ENCODE measurements around the gene ABI3BP. TPM values are rescaled to one million over a fixed set of nuclear protein-coding genes. Genes with fewer than 3 reads are reported as not detected.

ABI3BP gene
- total RNA-seq, 1 experiment from 2014 or later, result 0.15 TPM

DNA sequence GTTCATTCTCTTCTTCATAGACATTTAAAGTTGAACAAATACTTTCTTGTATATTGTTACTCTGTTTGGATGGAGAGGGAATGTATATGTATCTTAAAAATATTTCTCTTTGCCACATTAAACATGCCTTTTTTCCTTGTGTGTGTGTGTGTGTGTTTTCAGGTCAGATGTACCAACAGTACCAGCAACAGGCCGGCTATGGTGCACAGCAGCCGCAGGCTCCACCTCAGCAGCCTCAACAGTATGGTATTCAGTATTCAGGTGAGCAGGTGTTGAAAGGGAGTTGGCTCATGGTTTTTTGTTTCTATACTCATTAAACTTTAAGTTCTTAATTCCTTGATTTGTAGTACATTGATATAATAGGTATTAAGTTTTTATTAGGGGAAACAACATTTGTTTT is 248.6 kb downstream of the ABI3BP start:
- RAD21 ChIA-PET (ENCODE audit: low non-redundant PET in 1 of 2, low total read pairs in 2 of 2, uncharacterized antibody in 2 of 2, unreplicated experiment in 2 of 2), result no interaction called here

More for the DNA sequence above, 248.6 kb downstream of the ABI3BP start:
- BruUV-seq (replicated peaks), result no TSS peak
- Histone ChIP-seq H3K27ac (ENCODE audit: low read depth, low read length) (no peak overlapping the region), H3K79me2 (ENCODE audit: insufficient read depth, low read length) (peaks cover 41% of the 10 kb centered on the region), H3K9me2 (ENCODE audit: insufficient read depth) (no peaks in the 10 kb centered on the region), H3K4me3 (replicated peaks in 1 of 2; ENCODE audit: low read depth in 1 of 2, low read length in 2 of 2) (no peak overlapping the region), H3K4me1 (ENCODE audit: control insufficient read depth in 1 of 2, insufficient read depth in 2 of 2, low read length in 2 of 2) (no peaks in the 10 kb centered on the region), H3K9me3 (ENCODE audit: control insufficient read depth in 1 of 2, insufficient read depth in 1 of 2, low read depth in 1 of 2, low read length in 2 of 2) (no peaks in the 10 kb centered on the region), H3K4me2 (ENCODE audit: low read length) (no peak overlapping the region), H3K27me3 (ENCODE audit: insufficient read depth, low read length) (no peaks in the 10 kb centered on the region), H2AFZ (ENCODE audit: low read depth, low read length, poor library complexity, severe bottlenecking) (no peak overlapping the region), H3K9ac (ENCODE audit: low read length) (no peak overlapping the region), H3K36me3 (ENCODE audit: control insufficient read depth in 1 of 2, insufficient read depth in 2 of 2, low read length in 2 of 2) (peaks cover 48 to 51% of the 10 kb centered on the region in 2 experiments), H4K20me1 (ENCODE audit: insufficient read depth) (0 out of 2 replicates have a peak, but pooled peaks cover 4% of the 10 kb centered on the region)
- TF ChIP-seq POLR2A (IDR thresholded peaks at IDR 0.05; ENCODE audit: borderline replicate concordance, extremely low read depth, insufficient read depth, insufficient read length) (no peak), SIN3A (IDR thresholded peaks at IDR 0.05; ENCODE audit: low read depth) (no peak), ZNF274 (IDR thresholded peaks at IDR 0.05; ENCODE audit: low read depth, low read length) (no peak), EGR1 (IDR thresholded peaks at IDR 0.05; ENCODE audit: low read depth) (no peak), ZFX (IDR thresholded peaks at IDR 0.05) (no peak), YY1 (IDR thresholded peaks at IDR 0.05; ENCODE audit: extremely low read depth, insufficient replicate concordance, low read depth, low read length) (no peak)
- TF ChIP-seq, protein P1, sequence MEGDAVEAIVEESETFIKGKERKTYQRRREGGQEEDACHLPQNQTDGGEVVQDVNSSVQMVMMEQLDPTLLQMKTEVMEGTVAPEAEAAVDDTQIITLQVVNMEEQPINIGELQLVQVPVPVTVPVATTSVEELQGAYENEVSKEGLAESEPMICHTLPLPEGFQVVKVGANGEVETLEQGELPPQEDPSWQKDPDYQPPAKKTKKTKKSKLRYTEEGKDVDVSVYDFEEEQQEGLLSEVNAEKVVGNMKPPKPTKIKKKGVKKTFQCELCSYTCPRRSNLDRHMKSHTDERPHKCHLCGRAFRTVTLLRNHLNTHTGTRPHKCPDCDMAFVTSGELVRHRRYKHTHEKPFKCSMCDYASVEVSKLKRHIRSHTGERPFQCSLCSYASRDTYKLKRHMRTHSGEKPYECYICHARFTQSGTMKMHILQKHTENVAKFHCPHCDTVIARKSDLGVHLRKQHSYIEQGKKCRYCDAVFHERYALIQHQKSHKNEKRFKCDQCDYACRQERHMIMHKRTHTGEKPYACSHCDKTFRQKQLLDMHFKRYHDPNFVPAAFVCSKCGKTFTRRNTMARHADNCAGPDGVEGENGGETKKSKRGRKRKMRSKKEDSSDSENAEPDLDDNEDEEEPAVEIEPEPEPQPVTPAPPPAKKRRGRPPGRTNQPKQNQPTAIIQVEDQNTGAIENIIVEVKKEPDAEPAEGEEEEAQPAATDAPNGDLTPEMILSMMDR (IDR thresholded peaks at IDR 0.05 in 2 of 3, conservative IDR thresholded peaks at IDR 0.05 in 1 of 3; ENCODE audit: borderline replicate concordance in 1 of 3, insufficient read depth in 1 of 3, low read depth in 2 of 3, low read length in 2 of 3), result no peak
- TF ChIP-seq, protein P2, sequence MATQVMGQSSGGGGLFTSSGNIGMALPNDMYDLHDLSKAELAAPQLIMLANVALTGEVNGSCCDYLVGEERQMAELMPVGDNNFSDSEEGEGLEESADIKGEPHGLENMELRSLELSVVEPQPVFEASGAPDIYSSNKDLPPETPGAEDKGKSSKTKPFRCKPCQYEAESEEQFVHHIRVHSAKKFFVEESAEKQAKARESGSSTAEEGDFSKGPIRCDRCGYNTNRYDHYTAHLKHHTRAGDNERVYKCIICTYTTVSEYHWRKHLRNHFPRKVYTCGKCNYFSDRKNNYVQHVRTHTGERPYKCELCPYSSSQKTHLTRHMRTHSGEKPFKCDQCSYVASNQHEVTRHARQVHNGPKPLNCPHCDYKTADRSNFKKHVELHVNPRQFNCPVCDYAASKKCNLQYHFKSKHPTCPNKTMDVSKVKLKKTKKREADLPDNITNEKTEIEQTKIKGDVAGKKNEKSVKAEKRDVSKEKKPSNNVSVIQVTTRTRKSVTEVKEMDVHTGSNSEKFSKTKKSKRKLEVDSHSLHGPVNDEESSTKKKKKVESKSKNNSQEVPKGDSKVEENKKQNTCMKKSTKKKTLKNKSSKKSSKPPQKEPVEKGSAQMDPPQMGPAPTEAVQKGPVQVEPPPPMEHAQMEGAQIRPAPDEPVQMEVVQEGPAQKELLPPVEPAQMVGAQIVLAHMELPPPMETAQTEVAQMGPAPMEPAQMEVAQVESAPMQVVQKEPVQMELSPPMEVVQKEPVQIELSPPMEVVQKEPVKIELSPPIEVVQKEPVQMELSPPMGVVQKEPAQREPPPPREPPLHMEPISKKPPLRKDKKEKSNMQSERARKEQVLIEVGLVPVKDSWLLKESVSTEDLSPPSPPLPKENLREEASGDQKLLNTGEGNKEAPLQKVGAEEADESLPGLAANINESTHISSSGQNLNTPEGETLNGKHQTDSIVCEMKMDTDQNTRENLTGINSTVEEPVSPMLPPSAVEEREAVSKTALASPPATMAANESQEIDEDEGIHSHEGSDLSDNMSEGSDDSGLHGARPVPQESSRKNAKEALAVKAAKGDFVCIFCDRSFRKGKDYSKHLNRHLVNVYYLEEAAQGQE (IDR thresholded peaks at IDR 0.05; ENCODE audit: low read depth), result no peak
- TF ChIP-seq, protein P3, sequence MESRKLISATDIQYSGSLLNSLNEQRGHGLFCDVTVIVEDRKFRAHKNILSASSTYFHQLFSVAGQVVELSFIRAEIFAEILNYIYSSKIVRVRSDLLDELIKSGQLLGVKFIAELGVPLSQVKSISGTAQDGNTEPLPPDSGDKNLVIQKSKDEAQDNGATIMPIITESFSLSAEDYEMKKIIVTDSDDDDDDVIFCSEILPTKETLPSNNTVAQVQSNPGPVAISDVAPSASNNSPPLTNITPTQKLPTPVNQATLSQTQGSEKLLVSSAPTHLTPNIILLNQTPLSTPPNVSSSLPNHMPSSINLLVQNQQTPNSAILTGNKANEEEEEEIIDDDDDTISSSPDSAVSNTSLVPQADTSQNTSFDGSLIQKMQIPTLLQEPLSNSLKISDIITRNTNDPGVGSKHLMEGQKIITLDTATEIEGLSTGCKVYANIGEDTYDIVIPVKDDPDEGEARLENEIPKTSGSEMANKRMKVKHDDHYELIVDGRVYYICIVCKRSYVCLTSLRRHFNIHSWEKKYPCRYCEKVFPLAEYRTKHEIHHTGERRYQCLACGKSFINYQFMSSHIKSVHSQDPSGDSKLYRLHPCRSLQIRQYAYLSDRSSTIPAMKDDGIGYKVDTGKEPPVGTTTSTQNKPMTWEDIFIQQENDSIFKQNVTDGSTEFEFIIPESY (IDR thresholded peaks at IDR 0.05; ENCODE audit: extremely low read depth, insufficient replicate concordance, low read length), result no peak
- DNase-seq (ENCODE audit: low read depth, low spot score), result no peak
- ChIA-PET CTCF (no interaction called here), POLR2A (no interaction called here)
- ATAC-seq, result no peak
- intact Hi-C loops (cut with micrococcal nuclease), result no loop called here
